ENCODE data around the gene FOCAD.

FOCAD gene

DNA sequence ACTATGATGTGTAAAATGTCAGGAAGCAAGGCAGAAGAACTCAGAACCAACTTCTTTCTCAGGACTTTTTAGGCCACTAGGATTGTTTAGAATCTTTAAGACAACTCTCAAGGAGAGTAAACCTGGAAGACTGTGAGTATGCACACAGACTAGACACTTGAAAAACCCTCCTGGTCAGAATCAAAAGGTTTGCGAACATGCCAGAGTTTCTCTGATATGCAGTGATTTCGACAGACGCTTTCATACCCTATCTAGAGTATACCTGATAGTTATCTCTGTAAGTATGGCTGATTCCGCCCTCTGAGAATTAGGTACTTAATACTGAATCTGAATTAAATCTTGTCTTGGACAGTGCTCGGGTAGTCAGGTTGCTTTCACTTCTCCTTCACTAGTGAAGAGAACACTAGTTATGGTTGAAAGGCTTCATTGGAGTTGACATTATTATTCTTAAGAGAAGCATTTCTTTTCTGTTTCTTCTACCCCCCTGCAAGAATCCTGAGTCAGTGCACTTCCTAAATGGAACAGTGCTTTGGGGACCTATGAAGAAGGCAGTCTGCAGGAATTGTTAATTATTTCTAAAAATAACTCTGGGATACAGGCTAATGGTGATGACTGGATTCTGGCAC is 189.3 kb downstream of the FOCAD start:
- TF ChIP-seq, protein P1, sequence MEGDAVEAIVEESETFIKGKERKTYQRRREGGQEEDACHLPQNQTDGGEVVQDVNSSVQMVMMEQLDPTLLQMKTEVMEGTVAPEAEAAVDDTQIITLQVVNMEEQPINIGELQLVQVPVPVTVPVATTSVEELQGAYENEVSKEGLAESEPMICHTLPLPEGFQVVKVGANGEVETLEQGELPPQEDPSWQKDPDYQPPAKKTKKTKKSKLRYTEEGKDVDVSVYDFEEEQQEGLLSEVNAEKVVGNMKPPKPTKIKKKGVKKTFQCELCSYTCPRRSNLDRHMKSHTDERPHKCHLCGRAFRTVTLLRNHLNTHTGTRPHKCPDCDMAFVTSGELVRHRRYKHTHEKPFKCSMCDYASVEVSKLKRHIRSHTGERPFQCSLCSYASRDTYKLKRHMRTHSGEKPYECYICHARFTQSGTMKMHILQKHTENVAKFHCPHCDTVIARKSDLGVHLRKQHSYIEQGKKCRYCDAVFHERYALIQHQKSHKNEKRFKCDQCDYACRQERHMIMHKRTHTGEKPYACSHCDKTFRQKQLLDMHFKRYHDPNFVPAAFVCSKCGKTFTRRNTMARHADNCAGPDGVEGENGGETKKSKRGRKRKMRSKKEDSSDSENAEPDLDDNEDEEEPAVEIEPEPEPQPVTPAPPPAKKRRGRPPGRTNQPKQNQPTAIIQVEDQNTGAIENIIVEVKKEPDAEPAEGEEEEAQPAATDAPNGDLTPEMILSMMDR (IDR thresholded peaks at IDR 0.05; ENCODE audit: low read depth, low read length, missing control alignments) = no peak
- H3K4me3 ChIP-seq (replicated peaks; ENCODE audit: low read depth, low read length) = no peak overlapping the region
- no peak for DNase-seq (ENCODE audit: extremely low read depth, low read depth)

DNA sequence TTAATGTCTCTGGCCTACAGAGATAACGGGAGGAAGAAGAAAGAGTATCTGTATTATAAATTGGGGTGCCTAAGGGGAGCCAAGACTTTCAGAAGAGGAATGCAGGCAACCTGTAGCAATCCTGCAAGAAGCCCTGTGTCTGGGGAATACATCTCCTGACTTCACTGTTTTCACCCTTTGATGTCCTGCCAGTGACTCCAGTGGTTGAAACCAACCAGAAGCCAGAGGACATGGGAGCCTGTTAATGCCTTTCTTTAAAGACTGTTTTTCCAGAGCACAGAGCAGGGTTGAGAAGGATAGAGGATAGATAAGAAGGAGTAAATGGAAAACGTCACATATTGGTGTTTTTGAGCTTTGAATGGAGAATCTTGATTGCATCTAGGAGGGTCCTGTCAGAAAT is 196.2 kb downstream of the FOCAD start:
- no peak for DNase-seq (ENCODE audit: extremely low read depth, low read depth)
- no peak overlapping the region for H3K4me3 ChIP-seq (replicated peaks; ENCODE audit: low read depth, low read length)
- TF ChIP-seq, protein P1 (IDR thresholded peaks at IDR 0.05; ENCODE audit: low read depth, low read length, missing control alignments) = no peak

DNA sequence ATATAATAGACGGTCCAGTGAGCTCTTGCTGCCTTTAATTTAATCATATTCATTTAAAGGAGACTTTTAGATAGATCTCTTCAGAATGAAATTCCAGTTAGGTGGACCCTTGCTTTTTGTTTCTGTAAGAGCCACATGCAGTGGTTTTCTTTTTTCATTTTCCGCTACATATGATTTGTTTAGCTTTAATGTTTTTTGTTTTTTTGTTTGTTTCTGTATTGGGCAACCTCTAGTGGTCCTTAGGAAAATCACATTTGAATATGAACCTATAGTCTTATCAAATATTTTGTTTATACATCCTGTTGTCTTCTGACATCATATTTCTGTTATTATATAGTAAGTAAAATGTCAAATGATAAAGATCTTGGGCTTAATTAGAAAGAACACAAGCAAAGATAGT is 196.6 kb downstream of the FOCAD start:
- H3K4me3 ChIP-seq (replicated peaks; ENCODE audit: low read depth, low read length) = no peak overlapping the region
- no peak for DNase-seq (ENCODE audit: extremely low read depth, low read depth)
- TF ChIP-seq, protein P1 (IDR thresholded peaks at IDR 0.05; ENCODE audit: low read depth, low read length, missing control alignments) = no peak

DNA sequence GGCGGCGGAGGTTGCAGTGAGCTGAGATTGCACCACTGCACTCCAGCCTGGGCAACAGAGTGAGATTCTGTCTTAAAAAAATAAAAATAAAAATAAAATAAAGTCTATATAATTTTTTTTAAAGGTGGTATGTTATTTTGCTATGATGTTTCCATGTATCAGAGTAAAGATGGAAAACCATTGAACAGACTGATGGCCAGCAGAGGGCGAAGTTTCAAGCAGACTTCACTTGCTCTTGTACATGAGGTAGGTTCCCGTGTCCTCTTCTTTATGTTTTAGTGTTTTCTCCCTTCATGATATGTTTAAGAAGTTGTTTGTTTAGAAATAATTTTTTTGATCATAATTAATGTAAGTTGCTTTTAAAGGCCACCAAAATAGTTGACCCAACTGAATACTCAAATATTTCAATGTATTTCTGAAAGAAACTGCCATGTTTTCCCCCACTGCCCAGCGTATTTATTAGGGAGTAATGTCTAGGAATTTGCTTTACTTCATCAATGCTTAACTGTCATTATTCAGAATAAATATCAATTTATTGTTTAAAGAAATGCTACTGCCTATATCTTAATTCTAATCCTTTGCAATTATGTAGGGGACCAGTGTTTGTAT is 201.0 kb downstream of the FOCAD start:
- TF ChIP-seq, protein P1 (IDR thresholded peaks at IDR 0.05; ENCODE audit: low read depth, low read length, missing control alignments) = peak; percentile 64
- peak; percentile 33 for DNase-seq (ENCODE audit: extremely low read depth, low read depth)
- no peak overlapping the region for H3K4me3 ChIP-seq (replicated peaks; ENCODE audit: low read depth, low read length)

DNA sequence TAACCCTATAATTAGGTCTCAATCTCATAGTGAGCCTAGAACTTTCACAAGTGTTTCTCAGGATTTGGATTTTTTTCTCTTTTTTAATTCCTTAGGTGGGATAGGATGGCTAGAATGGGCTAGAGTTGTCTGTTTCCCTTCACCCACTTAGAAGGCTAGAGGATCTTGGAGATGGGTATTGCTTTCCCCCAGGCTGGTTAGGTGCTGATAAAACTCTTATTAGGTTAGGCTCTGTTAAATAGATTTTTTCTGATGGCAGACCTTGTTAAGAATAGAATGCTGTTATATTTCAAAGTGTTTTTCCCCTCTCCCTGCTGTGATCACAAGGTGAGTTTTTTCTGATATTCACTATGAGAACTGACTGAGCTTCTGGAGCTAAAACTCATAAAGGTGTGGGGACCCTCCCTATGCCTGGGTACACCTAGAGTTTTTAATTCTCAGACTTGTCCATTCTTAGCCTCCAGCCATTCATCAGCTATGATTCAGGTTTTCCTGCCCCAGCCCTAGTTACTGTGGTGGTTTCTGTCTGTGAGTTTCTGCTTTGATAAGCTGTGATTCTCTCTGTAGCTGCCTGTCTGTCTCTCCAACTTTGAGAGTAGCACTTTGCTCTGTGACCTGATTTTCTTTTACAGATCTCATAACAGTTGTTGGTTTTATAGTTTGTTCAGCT is 215.0 kb downstream of the FOCAD start:
- no peak overlapping the region for H3K4me3 ChIP-seq (replicated peaks; ENCODE audit: low read depth, low read length)
- TF ChIP-seq, protein P1 (IDR thresholded peaks at IDR 0.05; ENCODE audit: low read depth, low read length, missing control alignments) = no peak
- DNase-seq (ENCODE audit: extremely low read depth, low read depth) = no peak

DNA sequence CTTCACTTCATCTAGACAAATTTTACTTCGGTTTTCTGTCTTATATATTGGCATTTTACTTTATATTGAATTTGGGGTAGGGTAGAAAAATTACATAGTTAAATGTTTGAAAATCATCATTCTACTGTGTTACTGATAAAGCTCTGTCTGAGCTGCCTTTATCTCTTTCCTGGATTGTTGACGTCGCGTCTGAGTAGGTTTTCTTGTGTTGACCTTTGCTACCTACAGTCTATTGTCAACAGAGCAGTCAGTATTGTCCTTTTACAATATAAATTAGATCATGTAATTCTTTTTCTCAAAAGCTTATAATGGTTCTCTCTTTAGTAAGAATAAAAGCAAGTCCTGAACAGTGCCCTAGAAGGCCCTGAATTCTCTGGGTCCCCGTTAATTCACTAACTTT is 219.2 kb downstream of the FOCAD start:
- no peak overlapping the region for H3K4me3 ChIP-seq (replicated peaks; ENCODE audit: low read depth, low read length)
- DNase-seq (ENCODE audit: extremely low read depth, low read depth) = no peak
- TF ChIP-seq, protein P1 (IDR thresholded peaks at IDR 0.05; ENCODE audit: low read depth, low read length, missing control alignments) = no peak

Data from HFF-Myc (cell line).